Measurements from ENCODE around the gene TRPM3.

TRPM3 gene

DNA sequence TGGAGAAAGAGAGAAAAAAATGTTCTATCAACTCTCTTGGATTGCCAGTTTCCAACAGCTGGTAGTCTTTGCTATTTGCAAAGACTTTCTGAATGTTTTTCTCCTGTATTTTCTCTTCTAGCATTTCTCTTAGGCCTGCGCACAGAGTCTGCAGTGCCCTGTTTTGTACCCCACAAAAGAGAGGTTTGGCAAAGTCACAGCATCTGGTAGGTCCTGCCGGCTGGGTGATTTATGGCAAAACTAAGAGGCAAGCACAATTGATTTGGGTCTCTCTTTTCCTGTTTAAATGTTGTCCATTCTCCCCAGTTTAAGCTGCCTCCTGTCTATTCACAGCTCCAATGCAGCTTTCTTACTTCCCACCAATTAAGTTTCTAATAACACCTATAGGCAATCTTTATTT is 193.9 kb downstream of the TRPM3 start:
- Mint-ChIP-seq H3K9me3 (ENCODE audit: low read depth) (no peaks in the 10 kb centered on the region), H3K4me3 (no peak overlapping the region), H3K27me3 (peaks cover 2% of the 10 kb centered on the region), H3K27ac (no peak overlapping the region), H3K4me1 (ENCODE audit: low read depth) (no peaks in the 10 kb centered on the region), H3K36me3 (no peaks in the 10 kb centered on the region)

GRCh38 chr9:70924895-70925547 is 196.4 kb downstream of the TRPM3 start:
- no peaks in the 10 kb centered on the region for H3K4me1 Mint-ChIP-seq (ENCODE audit: low read depth)
- H3K4me3 Mint-ChIP-seq, result no peak overlapping the region

GRCh38 chr9:70924380-70924779 is 197.0 kb downstream of the TRPM3 start:
- Mint-ChIP-seq H3K4me3 (no peak overlapping the region), H3K9me3 (ENCODE audit: low read depth) (no peaks in the 10 kb centered on the region), H3K27me3 (no peaks in the 10 kb centered on the region), H3K27ac (no peak overlapping the region), H3K4me1 (ENCODE audit: low read depth) (no peaks in the 10 kb centered on the region), H3K36me3 (no peaks in the 10 kb centered on the region)

More at GRCh38 chr9:70924895-70925547, 196.4 kb downstream of the TRPM3 start:
- H3K27ac Mint-ChIP-seq, result no peak overlapping the region
- H3K36me3 Mint-ChIP-seq, result no peaks in the 10 kb centered on the region
- H3K9me3 Mint-ChIP-seq (ENCODE audit: low read depth), result no peaks in the 10 kb centered on the region
- H3K27me3 Mint-ChIP-seq, result no peaks in the 10 kb centered on the region

DNA sequence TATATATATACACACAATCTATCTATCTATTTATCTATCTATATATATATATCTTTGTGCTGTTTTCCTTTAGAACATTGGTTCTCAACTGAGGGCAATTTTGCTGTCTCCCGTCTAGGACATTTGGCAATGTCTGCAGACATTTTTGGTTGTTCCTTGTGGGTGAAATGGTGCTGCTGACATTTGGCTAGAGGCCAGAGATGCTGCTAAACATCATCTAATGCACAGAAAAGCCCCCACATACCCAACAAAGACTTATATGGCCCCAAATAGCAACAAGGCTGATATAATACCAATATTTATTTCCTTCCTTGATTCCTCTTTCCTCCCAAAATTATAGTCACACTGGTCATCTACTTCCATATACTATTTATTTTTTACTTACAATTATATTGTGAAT is 197.5 kb downstream of the TRPM3 start:
- H3K27ac Mint-ChIP-seq, result no peak overlapping the region
- H3K9me3 Mint-ChIP-seq (ENCODE audit: low read depth), result no peaks in the 10 kb centered on the region
- no peak overlapping the region for H3K4me3 Mint-ChIP-seq
- H3K27me3 Mint-ChIP-seq, result no peaks in the 10 kb centered on the region
- H3K4me1 Mint-ChIP-seq (ENCODE audit: low read depth), result no peaks in the 10 kb centered on the region
- no peaks in the 10 kb centered on the region for H3K36me3 Mint-ChIP-seq

DNA sequence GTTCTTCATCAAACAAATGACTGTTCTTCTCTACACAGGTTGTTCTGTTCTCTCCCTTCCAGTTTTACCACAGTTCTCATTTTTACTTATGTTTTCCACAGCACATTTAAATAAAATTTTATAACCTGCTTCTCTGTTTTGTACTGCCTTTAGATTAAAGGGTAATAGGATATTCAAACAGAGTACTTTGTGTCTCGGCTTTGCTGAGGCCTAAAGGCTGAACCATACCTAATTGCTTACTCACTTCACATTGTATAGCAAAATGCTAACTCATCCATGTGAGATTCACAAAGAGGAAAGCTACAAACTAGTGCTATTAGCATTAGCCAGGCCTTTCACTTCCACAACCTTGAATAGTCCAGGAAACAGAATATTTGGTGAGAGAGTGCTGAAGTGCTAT is 200.3 kb downstream of the TRPM3 start:
- Mint-ChIP-seq H3K27me3 (no peaks in the 10 kb centered on the region), H3K36me3 (no peaks in the 10 kb centered on the region), H3K9me3 (ENCODE audit: low read depth) (no peaks in the 10 kb centered on the region), H3K4me1 (ENCODE audit: low read depth) (no peaks in the 10 kb centered on the region), H3K27ac (no peak overlapping the region), H3K4me3 (no peak overlapping the region)

GRCh38 chr9:70917277-70917676 is 204.1 kb downstream of the TRPM3 start:
- Mint-ChIP-seq H3K9me3 (ENCODE audit: low read depth) (no peaks in the 10 kb centered on the region), H3K4me3 (no peak overlapping the region), H3K4me1 (ENCODE audit: low read depth) (no peaks in the 10 kb centered on the region), H3K36me3 (peaks cover 2% of the 10 kb centered on the region), H3K27ac (no peak overlapping the region), H3K27me3 (peaks cover 3% of the 10 kb centered on the region)

DNA sequence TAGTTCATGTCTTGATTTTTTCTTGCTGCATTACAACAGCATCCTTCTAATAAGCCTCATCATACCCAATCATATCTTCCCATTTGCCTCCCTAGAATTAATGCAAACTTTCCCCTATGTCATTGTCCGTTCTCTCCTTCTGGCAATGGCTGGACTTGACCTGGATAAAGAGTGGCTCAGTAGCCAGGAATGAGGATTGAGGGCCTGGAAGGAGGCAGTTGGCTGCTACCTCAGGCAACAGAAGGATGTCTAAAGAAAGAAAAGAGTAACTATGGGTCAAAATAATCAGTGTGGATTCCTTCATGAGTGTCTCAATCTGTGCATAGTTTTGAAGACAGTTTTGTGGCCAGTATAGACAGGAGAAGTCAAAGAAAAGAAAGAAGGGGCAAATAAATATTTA is 209.6 kb downstream of the TRPM3 start:
- peaks cover 2% of the 10 kb centered on the region for H3K36me3 Mint-ChIP-seq
- no peaks in the 10 kb centered on the region for H3K9me3 Mint-ChIP-seq (ENCODE audit: low read depth)
- H3K4me3 Mint-ChIP-seq, result no peak overlapping the region
- H3K4me1 Mint-ChIP-seq (ENCODE audit: low read depth), result no peaks in the 10 kb centered on the region
- no peak overlapping the region for H3K27ac Mint-ChIP-seq
- H3K27me3 Mint-ChIP-seq, result peaks cover 6% of the 10 kb centered on the region

DNA sequence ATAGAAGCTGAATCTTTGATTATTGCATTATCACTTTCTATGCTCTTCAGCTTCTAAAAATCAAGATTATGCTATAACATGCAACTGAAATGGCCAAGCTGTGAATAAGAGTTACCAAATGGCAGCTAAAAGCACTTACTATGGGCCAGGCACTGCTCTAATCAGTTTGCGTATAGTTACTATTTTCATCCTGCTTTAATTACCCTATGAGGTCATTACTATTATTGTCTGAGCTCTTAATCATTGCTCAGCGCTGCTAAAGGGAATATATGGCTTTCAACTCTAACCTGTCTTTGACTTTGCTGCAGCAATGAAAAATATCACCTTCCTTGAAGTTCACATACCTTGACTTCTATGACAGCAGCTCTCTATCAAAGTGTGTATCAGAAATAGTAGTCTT is 210.8 kb downstream of the TRPM3 start:
- H3K27me3 Mint-ChIP-seq, result peaks cover 8% of the 10 kb centered on the region

GRCh38 chr9:70902692-70903131 is 218.7 kb downstream of the TRPM3 start:
- no peak overlapping the region for H3K4me3 Mint-ChIP-seq

More for the DNA sequence above, 210.8 kb downstream of the TRPM3 start:
- Mint-ChIP-seq H3K9me3 (ENCODE audit: low read depth) (no peaks in the 10 kb centered on the region), H3K4me3 (no peak overlapping the region), H3K27ac (no peak overlapping the region), H3K36me3 (peaks cover 2% of the 10 kb centered on the region), H3K4me1 (ENCODE audit: low read depth) (no peaks in the 10 kb centered on the region)

DNA sequence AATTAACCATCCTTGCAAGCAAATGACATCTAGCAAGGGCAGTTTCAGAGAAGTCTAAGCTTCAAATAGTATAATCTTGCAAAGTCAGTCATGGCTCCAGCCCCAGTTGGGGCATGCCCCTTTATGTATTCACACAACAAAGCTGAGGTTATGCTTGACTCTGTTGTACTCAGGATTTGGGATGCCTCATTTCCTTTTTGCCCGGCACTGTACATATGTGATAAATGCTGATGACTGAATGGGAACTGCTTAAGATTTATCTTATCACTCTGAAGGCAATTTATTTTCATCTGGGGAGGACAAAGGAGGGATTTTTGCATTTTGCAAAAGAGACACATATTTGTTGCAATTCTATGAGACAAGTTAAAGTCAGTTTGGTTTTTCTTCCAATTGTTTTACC is 219.2 kb downstream of the TRPM3 start:
- no peaks in the 10 kb centered on the region for H3K9me3 Mint-ChIP-seq (ENCODE audit: low read depth)
- no peaks in the 10 kb centered on the region for H3K36me3 Mint-ChIP-seq
- H3K4me3 Mint-ChIP-seq, result no peak overlapping the region
- H3K4me1 Mint-ChIP-seq (ENCODE audit: low read depth), result no peaks in the 10 kb centered on the region
- no peak overlapping the region for H3K27ac Mint-ChIP-seq
- peaks cover 6% of the 10 kb centered on the region for H3K27me3 Mint-ChIP-seq

More at GRCh38 chr9:70902692-70903131, 218.7 kb downstream of the TRPM3 start:
- no peaks in the 10 kb centered on the region for H3K4me1 Mint-ChIP-seq (ENCODE audit: low read depth)
- no peak overlapping the region for H3K27ac Mint-ChIP-seq
- no peaks in the 10 kb centered on the region for H3K9me3 Mint-ChIP-seq (ENCODE audit: low read depth)
- H3K36me3 Mint-ChIP-seq, result no peaks in the 10 kb centered on the region
- H3K27me3 Mint-ChIP-seq, result peaks cover 8% of the 10 kb centered on the region

DNA sequence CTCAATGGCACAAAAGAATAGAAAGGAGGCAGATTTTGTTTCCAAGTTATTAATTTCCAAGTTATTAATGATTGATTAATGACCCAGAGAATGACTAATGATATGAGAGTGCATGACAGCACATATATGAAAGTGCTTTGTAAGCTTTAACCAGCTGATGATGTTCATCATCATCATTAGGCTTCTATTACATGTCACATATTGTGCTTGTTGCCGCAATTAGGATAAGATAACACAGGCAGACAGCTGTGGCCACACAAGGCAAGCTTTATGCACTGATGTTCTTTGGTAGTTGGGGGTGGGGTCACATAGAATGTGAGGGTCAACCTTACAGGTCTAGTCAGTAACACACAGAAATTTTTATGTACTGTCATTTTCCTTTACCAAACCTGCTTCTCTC is 219.7 kb downstream of the TRPM3 start:
- Mint-ChIP-seq H3K27me3 (peaks cover 5% of the 10 kb centered on the region), H3K4me1 (ENCODE audit: low read depth) (no peaks in the 10 kb centered on the region), H3K4me3 (no peak overlapping the region), H3K27ac (no peak overlapping the region), H3K9me3 (ENCODE audit: low read depth) (no peaks in the 10 kb centered on the region), H3K36me3 (no peaks in the 10 kb centered on the region)

GRCh38 chr9:70901013-70901412 is 220.4 kb downstream of the TRPM3 start:
- H3K36me3 Mint-ChIP-seq, result no peaks in the 10 kb centered on the region
- no peaks in the 10 kb centered on the region for H3K9me3 Mint-ChIP-seq (ENCODE audit: low read depth)
- no peak overlapping the region for H3K27ac Mint-ChIP-seq
- no peak overlapping the region for H3K4me3 Mint-ChIP-seq
- no peaks in the 10 kb centered on the region for H3K4me1 Mint-ChIP-seq (ENCODE audit: low read depth)
- H3K27me3 Mint-ChIP-seq, result peaks cover 3% of the 10 kb centered on the region

DNA sequence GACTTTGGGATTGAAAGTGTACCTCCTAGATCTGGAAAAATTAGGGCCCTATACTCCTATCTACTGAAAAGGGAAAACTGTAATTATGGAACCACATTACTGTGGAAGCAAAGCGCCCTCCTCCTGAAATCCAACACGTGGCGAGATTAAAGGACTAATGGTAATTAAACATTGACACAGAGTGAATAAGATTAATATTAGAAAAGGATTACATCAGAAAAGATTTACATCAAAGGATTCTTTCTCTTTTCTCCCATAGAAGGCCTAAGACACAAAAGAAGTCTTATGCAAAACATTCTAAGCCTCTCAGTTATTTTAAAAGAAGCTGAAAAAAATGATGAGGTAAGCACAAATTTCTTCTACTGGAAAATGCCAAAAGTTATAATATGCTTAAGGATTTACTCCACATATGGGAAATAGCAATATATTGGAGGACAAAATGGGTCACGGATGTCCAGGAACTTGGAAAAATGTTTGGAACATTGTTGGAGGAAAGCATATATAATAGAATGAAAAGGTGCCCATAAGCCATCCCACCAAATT is 227.8 kb downstream of the TRPM3 start:
- Mint-ChIP-seq H3K4me3 (no peak overlapping the region), H3K4me1 (ENCODE audit: low read depth) (no peaks in the 10 kb centered on the region), H3K9me3 (ENCODE audit: low read depth) (no peaks in the 10 kb centered on the region), H3K36me3 (no peaks in the 10 kb centered on the region), H3K27ac (no peak overlapping the region), H3K27me3 (peaks cover 3% of the 10 kb centered on the region)

DNA sequence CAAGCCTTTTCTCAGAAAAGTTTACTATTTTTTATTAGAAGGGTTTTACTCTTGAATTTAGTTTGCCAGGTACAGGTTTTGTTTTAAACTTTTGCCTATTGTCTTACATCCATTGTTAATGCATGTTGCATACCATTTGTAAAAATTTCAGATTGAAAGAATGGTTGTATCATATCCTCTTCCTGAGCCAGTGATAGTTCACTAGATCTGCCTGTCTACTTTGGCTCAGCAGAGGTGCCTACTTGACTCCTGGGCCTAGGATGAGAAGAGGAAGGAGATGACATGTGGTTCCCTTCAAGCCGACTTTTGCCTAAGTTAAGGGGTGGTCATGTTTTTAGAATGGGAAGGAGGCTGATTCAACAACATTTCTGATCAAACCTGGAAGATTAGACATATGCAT is 232.9 kb downstream of the TRPM3 start:
- no peak overlapping the region for H3K27ac Mint-ChIP-seq
- no peaks in the 10 kb centered on the region for H3K4me1 Mint-ChIP-seq (ENCODE audit: low read depth)
- no peaks in the 10 kb centered on the region for H3K36me3 Mint-ChIP-seq
- H3K9me3 Mint-ChIP-seq (ENCODE audit: low read depth), result no peaks in the 10 kb centered on the region
- H3K4me3 Mint-ChIP-seq, result no peak overlapping the region
- peaks cover 5% of the 10 kb centered on the region for H3K27me3 Mint-ChIP-seq

- Mint-ChIP-seq H3K27ac (no peak overlapping the region), H3K4me1 (ENCODE audit: low read depth) (no peaks in the 10 kb centered on the region), H3K4me3 (no peak overlapping the region), H3K27me3 (peaks cover 5% of the 10 kb centered on the region), H3K9me3 (ENCODE audit: low read depth) (no peaks in the 10 kb centered on the region), H3K36me3 (no peaks in the 10 kb centered on the region)
Observed at GRCh38 chr9:70887826-70888225, 233.6 kb downstream of the TRPM3 start.
